CD4-positive, alpha-beta T cell treated with Interleukin-4 for 1 hour (primary cell): ENCODE results near the gene SCN11A.
"Not testable (repeated sequence)": the region's sequence is repeated elsewhere in the genome, so short reads cannot be mapped to it uniquely, and the experiment has no call there.

Experiments used
- DNase-seq, 2 donors: peaks; one replicate each; pipeline ENCODE4 v3.0.0-alpha.2; 2020 to 2022

SCN11A gene

DNA sequence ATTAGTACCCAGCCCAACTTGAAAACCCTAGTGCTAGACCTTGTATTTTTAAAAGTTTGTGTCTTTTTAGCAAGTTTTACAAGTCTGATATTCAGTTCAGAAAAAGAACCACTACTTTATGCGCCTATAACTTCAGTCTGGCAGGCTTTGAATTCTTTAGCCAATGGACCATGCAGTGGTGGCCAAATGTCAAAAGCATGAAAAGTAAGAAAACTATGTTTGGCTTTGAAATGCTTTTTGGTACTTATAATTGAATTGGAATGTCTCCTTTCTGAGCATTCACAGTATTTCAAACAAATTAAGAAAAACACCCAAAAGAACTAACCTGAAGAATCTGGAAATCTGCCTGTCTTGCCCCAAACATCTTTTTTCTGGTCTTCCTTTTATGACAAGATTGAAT lies 12.9 kb upstream of the SCN11A start:
- no peak for DNase-seq

DNA sequence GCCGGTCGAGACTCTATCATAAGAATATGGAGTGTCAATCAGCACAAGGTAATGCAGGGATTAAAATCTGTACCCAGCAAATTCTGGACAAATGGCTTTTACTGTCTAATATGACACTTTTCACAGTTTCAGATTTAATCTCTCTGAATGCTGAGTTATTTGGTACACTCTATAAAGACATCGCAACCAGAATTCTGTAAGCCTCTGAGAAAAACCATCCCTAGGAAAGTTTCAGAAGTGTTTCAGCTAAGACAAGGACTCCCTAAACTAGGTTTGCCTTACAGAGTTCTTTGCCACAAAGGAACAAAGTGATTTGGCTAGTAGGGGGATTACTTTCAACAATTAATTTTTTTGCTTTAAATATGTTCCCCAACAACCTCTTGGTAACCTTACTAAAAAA lies 11.4 kb upstream of the SCN11A start:
- no peak for DNase-seq

DNA sequence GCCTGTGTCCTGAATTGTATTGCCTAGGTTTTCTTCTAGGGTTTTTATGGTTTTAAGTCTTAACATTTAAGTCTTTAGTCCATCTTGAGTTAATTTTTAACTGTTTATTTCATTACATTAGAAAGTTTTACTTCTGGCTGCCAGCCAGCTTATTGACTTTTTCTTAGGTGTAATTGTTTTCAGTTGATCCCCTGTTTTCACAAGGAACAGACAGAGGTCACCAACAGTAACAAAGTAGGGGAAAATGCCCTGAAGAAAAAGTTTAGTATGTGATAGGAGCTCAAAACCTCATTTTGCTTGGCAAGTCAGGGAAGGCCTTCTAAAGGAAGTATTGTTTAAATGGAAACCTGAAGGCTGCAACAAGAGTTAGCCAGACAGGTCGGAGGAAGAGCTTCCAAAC lies 10.4 kb upstream of the SCN11A start:
- DNase-seq: no peak

DNA sequence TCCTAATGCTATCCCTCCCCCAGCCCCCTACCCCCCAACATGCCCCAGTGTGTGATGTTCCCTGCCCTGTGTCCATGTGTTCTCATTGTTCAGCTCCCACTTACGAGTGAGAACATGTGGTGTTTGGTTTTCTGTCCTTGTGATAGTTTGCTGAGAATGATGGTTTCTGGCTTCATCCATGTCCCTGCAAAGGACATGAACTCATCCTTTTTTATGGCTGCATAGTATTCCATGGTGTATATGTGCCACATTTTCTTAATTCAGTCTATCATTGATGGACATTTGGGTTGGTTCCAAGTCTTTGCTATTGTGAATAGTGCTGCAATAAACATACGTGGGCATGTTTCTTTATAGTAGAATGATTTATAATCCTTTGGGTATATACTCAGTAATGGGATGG lies 9.5 kb upstream of the SCN11A start:
- DNase-seq: not testable (repeated sequence)

DNA sequence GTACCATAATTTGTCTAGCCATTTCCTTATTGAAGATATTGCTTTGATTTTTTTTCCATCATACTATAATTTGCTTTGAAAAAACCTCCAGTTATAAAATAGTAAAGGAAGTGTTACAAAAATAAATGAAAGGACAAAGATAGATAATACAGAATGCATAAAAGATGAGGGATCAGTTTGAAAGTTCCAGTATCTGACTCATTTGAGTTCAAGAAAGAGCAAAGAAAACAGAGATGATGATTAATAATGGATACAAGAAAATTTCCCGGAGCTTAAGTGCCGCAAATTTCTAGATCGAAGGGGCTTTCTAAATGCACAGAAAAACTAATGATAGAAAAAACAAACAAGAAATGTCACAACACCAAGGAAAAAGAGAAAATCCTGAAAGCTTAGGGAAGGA lies 4.4 kb upstream of the SCN11A start:
- no peak for DNase-seq

DNA sequence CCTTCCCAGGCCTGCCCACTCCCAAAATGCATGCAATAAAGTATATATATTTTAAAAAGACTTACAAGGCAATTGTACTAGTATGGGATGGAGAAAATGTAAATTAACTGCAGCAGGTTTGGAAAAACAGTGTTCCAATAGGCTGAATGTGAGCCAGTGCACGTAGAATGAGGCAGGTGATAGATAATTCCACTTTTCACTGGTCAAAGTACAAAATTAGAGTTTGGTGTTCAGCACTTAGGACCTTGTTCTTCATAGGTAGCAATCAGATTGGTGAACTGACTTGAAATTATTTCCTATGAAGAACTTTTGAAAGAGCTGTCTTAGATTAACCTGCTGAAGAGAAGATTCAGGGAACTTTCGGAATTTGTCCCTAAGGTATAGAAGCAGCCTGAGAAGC lies 2.0 kb upstream of the SCN11A start:
- no peak for DNase-seq

DNA sequence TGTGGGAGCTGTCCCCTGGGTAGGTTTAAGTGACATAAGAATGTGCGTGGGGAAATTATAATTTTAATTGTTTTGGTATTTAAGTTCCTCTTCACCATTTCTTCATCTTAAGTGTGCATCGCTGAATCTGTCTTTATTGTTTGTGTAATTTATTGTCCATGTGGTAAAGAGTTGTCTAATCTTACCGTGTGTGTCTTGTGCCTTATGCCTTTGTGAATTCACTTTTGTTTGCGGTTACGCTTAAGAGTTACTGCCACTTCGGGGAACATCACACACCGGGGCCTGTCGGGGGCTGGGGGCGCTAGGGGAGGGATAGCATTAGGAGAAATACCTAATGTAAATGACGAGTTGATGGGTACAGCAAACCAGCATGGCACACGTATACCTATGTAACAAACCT lies 839 bp upstream of the SCN11A start:
- no peak for DNase-seq

DNA sequence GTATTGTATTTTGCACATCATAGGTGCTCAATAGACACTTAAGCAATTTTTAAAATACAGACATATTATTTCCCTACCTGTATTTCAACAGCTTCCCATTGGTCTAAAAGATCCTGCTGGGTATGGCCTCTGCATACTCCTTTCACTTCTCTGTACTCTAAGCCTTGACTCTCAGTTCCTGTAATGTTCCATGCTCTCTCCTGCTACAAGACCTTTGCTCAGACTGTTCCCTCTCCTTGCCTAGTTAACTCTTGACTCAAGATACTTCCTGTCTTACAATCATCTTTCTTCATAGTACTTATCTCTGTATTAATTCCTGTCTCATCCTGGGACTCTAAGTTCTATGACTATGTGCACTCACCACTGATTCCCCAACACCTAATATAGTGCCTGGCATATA lies 1.7 kb downstream of the SCN11A start:
- DNase-seq: no peak

DNA sequence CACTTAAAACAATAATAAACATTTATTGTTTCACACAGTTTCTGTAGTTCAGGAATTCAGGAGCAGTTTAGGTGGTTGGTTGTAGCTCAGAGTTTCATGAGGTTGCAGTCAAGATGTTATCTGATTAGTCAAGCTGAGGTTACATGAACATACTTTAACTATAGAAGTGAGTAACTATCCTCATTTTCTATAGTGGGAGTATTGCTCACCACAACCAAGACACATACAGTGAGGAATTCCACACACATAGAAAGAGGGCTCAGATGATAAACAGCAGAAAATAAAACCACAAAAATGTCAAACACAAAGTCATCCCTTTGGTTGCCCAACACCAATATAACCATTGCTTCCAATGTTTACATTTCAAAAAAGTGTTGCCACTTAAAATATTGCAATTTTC lies 13.6 kb downstream of the SCN11A start:
- DNase-seq: no peak

DNA sequence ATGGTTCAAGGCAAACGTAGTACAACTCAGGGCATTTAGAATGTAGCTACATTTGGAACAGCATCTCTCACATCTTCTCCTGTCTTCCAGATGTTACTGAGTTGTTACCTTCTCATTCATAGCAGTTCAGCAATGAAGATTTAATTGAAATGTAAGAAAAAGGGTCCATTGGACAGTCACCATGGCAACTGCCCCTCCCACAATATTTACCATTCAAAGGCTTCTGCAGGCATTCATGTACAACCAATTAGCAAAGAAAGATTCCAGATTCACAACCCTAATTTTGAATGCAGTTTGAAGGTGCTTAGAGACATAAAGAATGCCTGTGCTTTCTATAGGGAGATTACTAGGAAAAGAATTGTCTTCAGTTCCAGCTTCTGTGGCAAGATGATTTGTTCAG lies 22.2 kb downstream of the SCN11A start:
- no peak for DNase-seq

DNA sequence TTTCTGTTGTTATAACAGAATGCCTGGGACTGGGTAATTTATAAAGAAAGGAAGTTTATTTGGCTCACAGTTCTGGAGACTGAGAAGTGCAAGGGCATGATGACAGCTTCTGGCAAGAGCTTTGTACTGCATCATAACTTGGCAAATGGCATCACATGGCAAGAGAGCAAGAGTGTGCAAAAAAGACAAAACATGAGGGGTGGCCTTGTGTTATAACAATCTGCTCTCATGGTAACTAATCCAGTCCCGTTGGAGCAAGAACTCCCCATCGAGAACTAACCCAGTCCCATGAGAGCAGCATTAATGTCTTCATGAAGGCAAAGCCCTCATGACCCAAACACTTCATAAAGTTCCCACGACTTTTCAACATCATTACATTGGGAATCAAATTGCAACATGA lies 23.2 kb downstream of the SCN11A start:
- DNase-seq: no peak

DNA sequence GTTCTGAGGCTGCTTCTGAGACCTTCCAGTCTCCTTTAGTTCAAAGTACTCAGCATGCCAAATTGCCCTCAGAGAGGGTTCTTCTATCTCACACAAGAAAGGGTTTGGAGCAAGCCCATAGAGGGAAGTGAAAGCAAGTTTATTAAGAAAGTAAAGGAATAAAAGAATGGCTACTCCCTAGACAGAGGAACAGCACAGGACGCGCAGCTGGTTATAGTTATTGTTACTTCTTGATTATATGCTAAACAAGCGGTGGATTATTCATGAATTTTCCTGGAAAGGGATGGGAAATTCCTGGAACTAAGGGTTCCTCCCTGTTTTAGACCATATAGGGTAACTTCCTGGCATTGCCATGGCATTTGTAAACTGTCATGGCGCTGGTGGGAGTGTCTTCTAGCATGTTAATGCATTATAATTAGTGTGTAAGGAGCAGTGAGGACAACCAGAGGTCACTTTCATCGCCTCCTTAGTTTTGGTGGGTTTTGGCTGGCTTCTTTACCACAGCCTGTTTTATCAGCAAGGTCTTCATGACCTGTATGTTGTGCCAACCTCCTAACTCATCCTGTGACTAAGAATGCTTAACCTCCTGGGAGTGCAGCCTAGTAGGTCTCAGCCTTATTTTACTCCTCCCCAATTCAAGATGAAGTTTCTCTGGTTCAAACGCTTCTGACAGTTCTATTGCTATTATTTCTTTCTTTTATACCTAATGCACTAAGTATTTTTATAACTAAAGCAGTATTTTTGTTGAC lies 26.3 kb downstream of the SCN11A start:
- DNase-seq: no peak

DNA sequence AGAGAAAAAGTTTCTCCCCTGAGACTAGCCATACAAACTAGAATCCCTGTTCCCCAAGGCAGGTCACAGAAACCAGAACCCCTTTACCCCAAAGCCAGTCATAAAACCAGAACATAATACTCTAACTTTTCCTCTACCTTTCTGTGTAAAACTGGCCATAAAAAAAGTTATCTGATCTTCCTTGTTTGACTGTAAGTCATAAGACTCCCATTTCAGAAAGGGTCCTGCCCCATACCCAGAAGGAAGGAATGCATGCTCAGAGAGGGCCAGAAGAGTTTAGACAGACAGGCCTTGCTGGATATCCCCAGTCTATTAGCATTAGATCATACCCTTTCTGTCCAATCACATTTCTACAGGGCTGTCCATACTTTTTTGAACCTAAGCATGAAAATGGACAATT lies 27.2 kb downstream of the SCN11A start:
- no peak for DNase-seq

DNA sequence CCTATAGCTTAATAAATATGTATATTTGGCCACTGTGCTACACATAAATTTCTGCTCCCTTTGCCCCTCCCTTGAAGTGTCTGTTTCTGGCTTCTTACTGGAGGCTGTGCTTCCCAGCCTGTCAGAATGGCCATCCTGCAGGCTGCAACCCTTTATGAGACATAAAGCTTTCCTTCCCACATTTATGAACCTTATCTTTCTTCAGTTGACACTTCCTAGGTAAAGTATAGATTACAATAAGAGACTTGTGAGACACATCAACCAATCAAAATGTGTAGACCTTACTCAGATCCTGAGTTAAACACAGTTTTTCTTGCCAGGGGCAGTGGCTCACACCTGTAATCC lies 29.5 kb downstream of the SCN11A start:
- DNase-seq: no peak

DNA sequence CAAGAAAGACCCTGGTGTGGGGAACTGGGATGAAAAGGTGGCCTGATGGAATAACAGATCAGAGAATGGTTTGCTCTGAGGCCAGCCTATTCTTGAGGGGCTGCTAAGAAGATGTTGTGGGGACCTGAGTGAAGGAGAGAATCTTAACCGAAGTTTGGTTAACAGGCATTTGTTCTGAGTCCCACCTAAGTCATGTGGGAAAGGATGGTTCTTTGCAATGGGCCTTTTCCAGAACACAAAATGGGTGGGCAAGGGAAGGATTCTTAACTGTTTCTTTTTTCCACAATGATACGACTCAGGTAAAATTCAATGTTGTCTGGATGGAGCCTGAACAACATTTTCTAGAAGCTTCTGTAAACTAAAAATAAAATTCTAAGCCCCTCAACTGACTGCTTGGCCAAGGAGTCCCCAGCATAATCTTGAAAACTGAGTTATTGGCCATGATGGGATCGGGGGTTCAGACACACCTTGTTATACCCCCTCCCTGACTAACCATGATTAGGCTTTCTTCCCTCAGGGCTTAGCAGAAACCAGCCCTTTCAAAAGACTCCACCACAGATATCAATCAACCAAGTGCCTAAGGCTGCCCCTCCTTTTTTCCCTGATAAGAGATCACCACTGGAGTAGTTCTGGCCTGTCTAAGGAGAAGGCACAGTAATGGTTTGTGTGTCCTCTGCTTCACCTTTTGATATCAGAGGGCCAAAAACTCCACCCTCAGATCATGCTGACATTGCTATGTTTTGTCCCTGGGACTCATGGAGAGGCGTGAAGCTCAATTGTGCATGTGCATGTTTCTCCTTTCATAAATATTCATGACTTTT lies 30.1 kb downstream of the SCN11A start:
- DNase-seq: no peak

DNA sequence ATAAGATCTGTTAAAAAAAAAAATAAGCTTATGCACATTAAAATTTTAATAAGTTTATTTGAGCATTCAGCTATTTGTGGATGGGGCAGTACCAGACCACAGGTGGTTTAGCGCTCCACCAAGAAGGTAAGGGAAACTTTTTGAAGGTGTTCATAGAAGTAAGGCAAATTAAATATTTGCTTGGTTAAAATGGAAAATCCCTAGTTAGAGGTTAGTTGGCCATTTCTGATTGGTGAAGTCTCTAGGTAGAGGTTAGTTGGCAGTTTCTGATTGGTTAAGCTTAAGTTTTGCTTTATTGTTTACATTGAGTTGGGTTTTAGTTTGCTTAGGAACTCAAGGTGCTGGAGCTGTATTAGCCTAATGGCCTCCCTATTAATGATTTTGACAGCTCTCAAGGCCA lies 30.7 kb downstream of the SCN11A start:
- DNase-seq: no peak

DNA sequence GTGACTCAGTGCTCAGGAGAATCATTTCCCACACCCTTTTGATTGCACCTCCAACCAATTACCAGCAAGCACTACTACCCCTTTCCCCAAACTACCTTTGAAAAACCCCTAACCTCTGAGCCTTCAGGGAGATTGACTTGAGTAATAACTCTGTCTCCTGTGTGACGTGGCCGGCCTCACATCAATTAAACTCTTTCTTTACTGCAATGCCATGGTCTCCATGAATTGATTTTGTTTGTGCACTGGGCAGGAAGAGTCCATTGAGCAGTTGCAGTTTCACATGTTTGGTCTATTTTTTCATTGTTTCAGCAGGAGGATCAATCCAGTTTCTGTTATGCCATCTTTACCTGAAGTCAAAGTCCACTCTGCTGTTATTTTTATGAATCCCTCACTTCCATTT lies 32.4 kb downstream of the SCN11A start:
- no peak for DNase-seq

DNA sequence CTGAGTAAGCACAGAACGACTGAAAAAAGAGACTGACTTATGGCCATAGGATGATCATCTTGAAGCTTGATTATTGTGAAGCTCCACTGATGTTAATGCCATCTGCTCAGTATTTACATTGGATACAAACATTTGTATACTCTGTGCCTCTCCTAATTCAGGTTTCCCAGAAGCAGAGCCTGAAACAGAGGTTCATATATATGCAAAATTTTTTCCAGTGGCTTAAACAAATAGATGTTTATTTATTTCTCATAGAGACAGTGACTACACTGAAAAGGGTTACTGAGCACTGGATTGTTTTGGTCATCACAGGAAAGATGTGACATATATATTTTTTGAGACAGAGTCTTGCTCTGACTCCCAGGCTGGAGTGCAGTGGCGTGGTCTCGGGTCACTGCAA lies 36.3 kb downstream of the SCN11A start:
- no peak for DNase-seq

DNA sequence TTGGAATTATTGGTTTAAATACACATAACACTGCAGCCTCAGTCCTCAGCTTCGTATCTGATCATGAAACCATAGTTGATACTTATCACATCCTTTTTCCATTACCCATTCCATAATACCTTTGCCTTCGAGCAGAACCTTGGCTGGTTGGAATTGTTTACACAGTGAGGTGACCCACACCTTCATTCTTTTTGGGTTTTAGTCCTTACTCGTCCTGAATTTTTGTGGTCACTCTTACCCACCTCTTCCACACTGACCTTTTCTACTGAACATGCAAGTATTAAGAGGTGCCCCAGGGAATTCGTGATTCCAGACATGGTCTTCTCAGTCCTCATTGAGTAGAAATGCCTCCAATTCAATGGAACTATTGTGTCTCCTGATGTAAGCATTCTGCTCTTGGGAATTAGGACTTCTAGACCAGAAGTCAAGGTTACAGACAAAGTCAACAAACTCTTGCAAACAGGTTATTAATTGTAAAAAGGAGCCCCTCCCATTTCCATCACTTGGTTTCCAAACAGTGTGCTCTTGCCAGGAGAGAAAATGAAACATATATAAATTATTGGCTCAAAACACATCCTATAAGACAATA lies 37.7 kb downstream of the SCN11A start:
- no peak for DNase-seq

DNA sequence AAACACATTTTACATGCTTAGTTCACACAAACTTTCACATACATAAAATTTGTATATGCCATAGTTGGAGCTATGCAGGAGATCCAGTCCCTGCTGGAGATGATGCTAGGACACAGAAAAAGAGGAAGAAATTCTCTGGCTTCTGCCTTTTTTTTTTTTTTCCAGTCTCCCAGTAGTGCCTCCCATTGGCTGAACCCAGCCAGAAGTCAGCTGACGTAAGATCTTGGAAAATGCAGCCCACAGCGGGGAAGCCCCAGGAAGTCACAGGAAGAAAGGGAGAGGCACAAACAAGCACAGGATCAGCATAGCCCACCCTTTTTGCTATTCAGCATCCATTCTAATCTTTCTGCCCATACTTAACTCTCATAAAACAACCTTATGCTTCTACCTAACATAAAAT lies 38.5 kb downstream of the SCN11A start:
- DNase-seq: no peak

DNA sequence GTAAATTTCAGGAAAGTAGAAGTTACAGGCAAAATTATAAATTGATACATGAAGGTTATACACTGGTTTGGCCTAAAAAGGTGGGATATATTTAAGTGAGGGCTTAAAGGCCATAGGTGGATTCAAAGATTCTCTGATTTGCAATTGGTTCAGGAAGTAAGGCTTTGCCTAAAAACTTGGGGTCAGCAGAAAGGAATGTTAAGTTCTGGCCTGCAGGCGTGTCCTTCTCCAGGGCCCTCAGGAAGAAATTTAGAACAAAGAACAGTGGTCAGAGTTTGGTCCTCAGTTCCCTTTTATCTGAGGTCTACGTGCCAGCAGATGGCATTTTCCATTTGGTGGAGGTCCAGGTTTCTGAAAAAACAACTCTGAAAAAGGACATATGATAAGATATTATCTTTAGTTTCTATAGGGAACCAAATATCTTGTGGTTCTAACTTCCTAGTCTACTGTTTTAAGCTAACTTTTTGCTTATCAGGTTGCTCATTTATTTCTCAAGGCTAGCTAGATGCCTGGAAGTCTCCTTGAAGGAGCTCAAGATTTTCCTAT lies 40.5 kb downstream of the SCN11A start:
- DNase-seq: no peak

DNA sequence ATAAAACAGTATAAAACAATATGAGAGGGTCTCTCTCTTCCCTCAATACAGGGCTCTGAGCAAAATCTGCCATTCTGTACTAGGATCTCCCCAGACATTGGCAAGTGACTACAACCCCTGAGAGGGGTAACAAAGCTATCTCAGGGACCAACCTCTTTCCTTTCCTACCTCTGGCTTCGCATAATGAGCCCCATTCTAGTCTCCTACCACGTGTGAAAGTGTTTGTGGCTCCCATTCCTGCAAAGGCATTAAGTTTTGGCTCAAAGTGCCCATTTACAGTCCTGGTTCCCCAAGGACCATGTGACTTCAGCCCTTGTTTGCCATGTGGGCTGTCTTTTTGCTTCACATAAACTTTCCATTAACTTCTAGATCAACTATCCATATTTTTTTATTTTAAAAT lies 46.4 kb downstream of the SCN11A start:
- no peak for DNase-seq
